Measurements from ENCODE around the gene TMEM117. TPM values are rescaled to one million over a fixed set of nuclear protein-coding genes. Genes with fewer than 3 reads are reported as not detected.

The TMEM117 gene
- total and polyA plus RNA-seq, 10 of the 15 experiments (the other 5 are each of a cell fraction or from before 2014, with no cell fraction given) = 3.1 to 8.2 (median 6.1) TPM

DNA sequence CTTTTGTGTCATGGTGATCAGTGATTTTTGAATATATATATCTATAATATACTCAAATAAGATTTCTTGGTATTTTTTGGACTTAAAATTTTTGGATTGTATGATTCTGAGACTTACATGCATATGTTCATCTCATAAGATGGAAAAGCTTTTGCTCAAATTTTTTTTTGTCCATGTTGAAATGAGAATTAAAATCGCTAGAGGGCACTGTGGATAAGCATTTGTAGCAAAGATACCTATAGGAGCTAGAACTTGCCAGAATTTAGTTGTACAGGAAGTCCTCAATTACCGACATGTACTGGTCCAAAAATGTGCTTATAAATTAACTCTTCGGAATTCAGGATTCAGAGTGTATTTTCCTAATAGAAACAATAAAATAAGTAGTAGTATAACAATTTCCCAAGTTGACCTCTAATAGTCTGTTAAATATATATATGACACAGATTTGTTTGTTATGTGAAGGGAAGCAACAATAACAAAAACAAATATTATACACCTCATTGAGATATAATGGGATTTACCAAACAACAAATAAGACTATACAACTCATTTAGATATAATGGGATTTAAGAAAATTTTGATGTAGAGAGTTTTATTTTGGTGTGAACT lies 179.6 kb downstream of the TMEM117 start:
- POLR2A ChIA-PET = no interaction called here
- intact Hi-C loops (cut with micrococcal nuclease; ENCODE audit: unreplicated experiment) = loop anchor here (1.0 to 10.0 kb wide), 6 partner anchors 58 to 932 kb away; no protein-coding TSS in a partner anchor
- no peaks in the 10 kb centered on the region for H3K36me3 ChIP-seq (ENCODE audit: control insufficient read depth in 2 of 2, insufficient read depth in 2 of 2, low read length in 1 of 2)
- CTCF ChIA-PET = interaction anchor here (0.6 to 3.1 kb wide), 45 partner anchors 8 to 957 kb away, joined by 3 to 25 read pairs (median 4); no protein-coding TSS in a partner anchor
- no peak overlapping the region for H3K27ac ChIP-seq (ENCODE audit: control insufficient read depth, insufficient read depth)
- in situ Hi-C loops (cut with MboI) = no loop called here
- FAIRE-seq = peak; percentile 92
- H3K4me2 ChIP-seq (ENCODE audit: control insufficient read depth, insufficient read depth) = no peak overlapping the region
- no peaks in the 10 kb centered on the region for H3K9me3 ChIP-seq (replicated peaks; ENCODE audit: control insufficient read depth, insufficient read depth, low read length)
- no peaks in the 10 kb centered on the region for H4K20me1 ChIP-seq (ENCODE audit: control insufficient read depth, insufficient read depth)
- SMC1A ChIA-PET (ENCODE audit: uncharacterized antibody, unreplicated experiment) = interaction anchor here (0.6 to 2.9 kb wide), 21 partner anchors 14 to 933 kb away, joined by 3 to 26 read pairs (median 3); no protein-coding TSS in a partner anchor
- H3K27me3 ChIP-seq (replicated peaks in 1 of 2; ENCODE audit: control insufficient read depth in 2 of 2, insufficient read depth in 2 of 2, low read length in 1 of 2) = no peaks in the 10 kb centered on the region
- no peaks in the 10 kb centered on the region for H3K79me2 ChIP-seq (ENCODE audit: control insufficient read depth, insufficient read depth, low read length)
- RAD21 ChIA-PET (ENCODE audit: unreplicated experiment) = interaction anchor here (0.8 to 4.5 kb wide), 17 partner anchors 14 to 926 kb away, joined by 3 to 37 read pairs (median 3); no protein-coding TSS in a partner anchor
- no peak overlapping the region for H2AFZ ChIP-seq (ENCODE audit: control insufficient read depth, low read depth, low read length)
- no peak overlapping the region for H3K9ac ChIP-seq (ENCODE audit: control insufficient read depth, insufficient read depth, low read length)
- 1% methylated on average over 3 of the region's 3 CpGs for WGBS (ENCODE audit: insufficient coverage, insufficient replicate concordance, low lambda C conversion rate, missing lambda C conversion rate)
- H3K4me3 ChIP-seq = no peak overlapping the region
- H3K4me1 ChIP-seq (ENCODE audit: control insufficient read depth, insufficient read depth, low read length) = no peaks in the 10 kb centered on the region
- DNase-seq (ENCODE audit: low read depth, low spot score) = peak; percentile 32
- no TSS peak for BruUV-seq (replicated peaks)
- peak; percentile 87 for ATAC-seq
- TF ChIP-seq, protein P1, sequence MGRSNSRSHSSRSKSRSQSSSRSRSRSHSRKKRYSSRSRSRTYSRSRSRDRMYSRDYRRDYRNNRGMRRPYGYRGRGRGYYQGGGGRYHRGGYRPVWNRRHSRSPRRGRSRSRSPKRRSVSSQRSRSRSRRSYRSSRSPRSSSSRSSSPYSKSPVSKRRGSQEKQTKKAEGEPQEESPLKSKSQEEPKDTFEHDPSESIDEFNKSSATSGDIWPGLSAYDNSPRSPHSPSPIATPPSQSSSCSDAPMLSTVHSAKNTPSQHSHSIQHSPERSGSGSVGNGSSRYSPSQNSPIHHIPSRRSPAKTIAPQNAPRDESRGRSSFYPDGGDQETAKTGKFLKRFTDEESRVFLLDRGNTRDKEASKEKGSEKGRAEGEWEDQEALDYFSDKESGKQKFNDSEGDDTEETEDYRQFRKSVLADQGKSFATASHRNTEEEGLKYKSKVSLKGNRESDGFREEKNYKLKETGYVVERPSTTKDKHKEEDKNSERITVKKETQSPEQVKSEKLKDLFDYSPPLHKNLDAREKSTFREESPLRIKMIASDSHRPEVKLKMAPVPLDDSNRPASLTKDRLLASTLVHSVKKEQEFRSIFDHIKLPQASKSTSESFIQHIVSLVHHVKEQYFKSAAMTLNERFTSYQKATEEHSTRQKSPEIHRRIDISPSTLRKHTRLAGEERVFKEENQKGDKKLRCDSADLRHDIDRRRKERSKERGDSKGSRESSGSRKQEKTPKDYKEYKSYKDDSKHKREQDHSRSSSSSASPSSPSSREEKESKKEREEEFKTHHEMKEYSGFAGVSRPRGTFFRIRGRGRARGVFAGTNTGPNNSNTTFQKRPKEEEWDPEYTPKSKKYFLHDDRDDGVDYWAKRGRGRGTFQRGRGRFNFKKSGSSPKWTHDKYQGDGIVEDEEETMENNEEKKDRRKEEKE (IDR thresholded peaks at IDR 0.05) = no peak
- TF ChIP-seq, protein P2, sequence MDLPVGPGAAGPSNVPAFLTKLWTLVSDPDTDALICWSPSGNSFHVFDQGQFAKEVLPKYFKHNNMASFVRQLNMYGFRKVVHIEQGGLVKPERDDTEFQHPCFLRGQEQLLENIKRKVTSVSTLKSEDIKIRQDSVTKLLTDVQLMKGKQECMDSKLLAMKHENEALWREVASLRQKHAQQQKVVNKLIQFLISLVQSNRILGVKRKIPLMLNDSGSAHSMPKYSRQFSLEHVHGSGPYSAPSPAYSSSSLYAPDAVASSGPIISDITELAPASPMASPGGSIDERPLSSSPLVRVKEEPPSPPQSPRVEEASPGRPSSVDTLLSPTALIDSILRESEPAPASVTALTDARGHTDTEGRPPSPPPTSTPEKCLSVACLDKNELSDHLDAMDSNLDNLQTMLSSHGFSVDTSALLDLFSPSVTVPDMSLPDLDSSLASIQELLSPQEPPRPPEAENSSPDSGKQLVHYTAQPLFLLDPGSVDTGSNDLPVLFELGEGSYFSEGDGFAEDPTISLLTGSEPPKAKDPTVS (IDR thresholded peaks at IDR 0.05; ENCODE audit: low read depth, low read length) = peak; percentile 49; the same call in 1 of the 2 replicates
- TF ChIP-seq SMC3 (IDR thresholded peaks at IDR 0.05; ENCODE audit: borderline replicate concordance, low read length) = peak; percentile 78
- no peak for TF ChIP-seq SMAD1 (IDR thresholded peaks at IDR 0.05; ENCODE audit: low read depth, partially characterized antibody)
- no peak for TF ChIP-seq CHD4 (IDR thresholded peaks at IDR 0.05)
- no peak for TF ChIP-seq PAX8 (IDR thresholded peaks at IDR 0.05)
- TF ChIP-seq, protein P3, sequence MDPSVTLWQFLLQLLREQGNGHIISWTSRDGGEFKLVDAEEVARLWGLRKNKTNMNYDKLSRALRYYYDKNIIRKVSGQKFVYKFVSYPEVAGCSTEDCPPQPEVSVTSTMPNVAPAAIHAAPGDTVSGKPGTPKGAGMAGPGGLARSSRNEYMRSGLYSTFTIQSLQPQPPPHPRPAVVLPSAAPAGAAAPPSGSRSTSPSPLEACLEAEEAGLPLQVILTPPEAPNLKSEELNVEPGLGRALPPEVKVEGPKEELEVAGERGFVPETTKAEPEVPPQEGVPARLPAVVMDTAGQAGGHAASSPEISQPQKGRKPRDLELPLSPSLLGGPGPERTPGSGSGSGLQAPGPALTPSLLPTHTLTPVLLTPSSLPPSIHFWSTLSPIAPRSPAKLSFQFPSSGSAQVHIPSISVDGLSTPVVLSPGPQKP (IDR thresholded peaks at IDR 0.05; ENCODE audit: low read depth, low read length) = no peak
- no peak for TF ChIP-seq HCFC1 (IDR thresholded peaks at IDR 0.05; ENCODE audit: low read length)
- TF ChIP-seq, protein P4, sequence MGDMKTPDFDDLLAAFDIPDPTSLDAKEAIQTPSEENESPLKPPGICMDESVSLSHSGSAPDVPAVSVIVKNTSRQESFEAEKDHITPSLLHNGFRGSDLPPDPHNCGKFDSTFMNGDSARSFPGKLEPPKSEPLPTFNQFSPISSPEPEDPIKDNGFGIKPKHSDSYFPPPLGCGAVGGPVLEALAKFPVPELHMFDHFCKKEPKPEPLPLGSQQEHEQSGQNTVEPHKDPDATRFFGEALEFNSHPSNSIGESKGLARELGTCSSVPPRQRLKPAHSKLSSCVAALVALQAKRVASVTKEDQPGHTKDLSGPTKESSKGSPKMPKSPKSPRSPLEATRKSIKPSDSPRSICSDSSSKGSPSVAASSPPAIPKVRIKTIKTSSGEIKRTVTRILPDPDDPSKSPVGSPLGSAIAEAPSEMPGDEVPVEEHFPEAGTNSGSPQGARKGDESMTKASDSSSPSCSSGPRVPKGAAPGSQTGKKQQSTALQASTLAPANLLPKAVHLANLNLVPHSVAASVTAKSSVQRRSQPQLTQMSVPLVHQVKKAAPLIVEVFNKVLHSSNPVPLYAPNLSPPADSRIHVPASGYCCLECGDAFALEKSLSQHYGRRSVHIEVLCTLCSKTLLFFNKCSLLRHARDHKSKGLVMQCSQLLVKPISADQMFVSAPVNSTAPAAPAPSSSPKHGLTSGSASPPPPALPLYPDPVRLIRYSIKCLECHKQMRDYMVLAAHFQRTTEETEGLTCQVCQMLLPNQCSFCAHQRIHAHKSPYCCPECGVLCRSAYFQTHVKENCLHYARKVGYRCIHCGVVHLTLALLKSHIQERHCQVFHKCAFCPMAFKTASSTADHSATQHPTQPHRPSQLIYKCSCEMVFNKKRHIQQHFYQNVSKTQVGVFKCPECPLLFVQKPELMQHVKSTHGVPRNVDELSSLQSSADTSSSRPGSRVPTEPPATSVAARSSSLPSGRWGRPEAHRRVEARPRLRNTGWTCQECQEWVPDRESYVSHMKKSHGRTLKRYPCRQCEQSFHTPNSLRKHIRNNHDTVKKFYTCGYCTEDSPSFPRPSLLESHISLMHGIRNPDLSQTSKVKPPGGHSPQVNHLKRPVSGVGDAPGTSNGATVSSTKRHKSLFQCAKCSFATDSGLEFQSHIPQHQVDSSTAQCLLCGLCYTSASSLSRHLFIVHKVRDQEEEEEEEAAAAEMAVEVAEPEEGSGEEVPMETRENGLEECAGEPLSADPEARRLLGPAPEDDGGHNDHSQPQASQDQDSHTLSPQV (IDR thresholded peaks at IDR 0.05) = 0 out of 2 replicates have a peak, but pooled peaks have one; percentile 40
- TF ChIP-seq ZNF384 (IDR thresholded peaks at IDR 0.05; ENCODE audit: borderline replicate concordance, low read depth, low read length) = peak; percentile 52; the same call in 1 of the 2 replicates
